ENCODE results near the gene RUFY4. TPM values are rescaled to one million over a fixed set of nuclear protein-coding genes. Genes with fewer than 3 reads are reported as not detected.

The RUFY4 gene
- not detected in 2 replicates for total RNA-seq

DNA sequence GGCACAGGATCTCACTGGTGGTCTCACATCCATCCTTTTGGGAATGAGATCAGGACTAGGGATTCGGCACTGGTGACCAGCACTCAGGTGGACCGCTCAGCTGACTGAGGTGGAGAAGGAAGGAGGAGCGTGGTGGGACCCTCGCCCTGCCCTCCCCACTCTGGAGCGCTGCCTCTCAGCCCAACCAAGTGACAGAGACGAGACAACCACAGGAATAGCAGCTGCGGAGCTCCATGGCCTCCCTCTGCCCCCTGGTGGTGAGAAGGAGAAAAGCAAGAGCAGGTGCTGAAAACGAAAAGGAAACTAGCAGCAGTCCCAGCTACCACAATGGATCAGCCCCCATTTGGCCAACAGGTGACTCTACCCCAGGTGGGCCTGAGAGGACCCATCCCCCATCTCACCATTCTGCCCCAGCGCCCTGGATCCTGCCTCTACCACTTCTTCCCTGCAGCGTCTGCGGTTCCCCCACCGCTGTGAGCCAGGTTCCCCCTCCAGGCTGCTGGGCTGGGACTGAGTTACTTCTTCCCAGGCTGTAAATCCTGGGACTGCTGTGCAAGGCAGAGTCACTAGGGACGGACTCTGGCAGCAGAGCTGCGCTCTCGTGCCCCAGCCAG lies at the start of gene RUFY4:
Gene RUFY4, plus strand, starts transcription at position 533 of the 614 bp plus-strand sequence. CDS start 1,353 bp downstream, outside the sequence.

DNA sequence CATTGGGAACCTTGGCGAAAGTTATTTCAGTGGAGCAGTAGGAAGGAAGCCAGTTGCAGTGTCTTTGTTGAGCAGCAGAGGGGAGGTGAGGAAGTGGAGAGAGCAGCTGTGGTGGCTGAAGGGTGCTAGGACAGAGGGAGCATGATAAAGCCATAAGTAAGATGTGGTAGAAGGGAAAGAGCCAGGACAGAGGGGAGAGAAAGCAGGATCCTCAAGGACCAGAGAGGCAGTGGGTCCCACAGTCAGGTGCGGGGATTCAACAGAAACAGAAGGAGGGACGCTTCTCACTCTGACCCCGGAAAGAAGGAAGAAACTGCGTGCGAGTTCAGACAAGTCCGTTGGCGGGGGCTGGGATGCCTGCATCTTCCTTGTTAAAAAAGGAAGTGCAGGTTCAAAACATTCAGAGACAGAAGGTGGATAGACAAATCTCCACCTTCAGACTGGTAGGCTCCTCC lies 56.6 kb downstream of the RUFY4 start, which contains the start of gene CXCR2:
Gene CXCR2, plus strand, starts transcription at position 403 of the 455 bp plus-strand sequence. CDS start 8,774 bp downstream, outside the sequence.

Other genes starting within 250 kb of the RUFY4 start
- 68.1 and 88.8 TPM in 2 replicates for gene TNS1, start 66.3 kb upstream of the RUFY4 start, total RNA-seq
- not detected in 2 replicates for gene CXCR2, start 56.8 kb downstream of the RUFY4 start, total RNA-seq
- not detected in 2 replicates for gene CXCR1, start 97.7 kb downstream of the RUFY4 start, total RNA-seq
- gene ARPC2, start 147.9 kb downstream of the RUFY4 start, total RNA-seq, result 164 and 232 TPM in 2 replicates
- gene GPBAR1, start 191.8 kb downstream of the RUFY4 start, total RNA-seq, result not detected in 2 replicates
- gene AAMP, start 200.9 kb downstream of the RUFY4 start, total RNA-seq, result 151 and 152 TPM in 2 replicates
- gene PNKD, start 201.3 kb downstream of the RUFY4 start, total RNA-seq, result 18.3 and 29.5 TPM in 2 replicates
- gene TMBIM1, start 223.2 kb downstream of the RUFY4 start, total RNA-seq, result 179 and 202 TPM in 2 replicates

Measured in bronchial smooth muscle cell (primary cell).